HEK293 (cell line): ENCODE data around the gene RIPOR1.

ENCODE experiments used
- CTCF ChIP-seq: fragments of 450-650 bp; formaldehyde crosslinking; IDR thresholded peaks from 2 replicates; pipeline ENCODE4 v1.5.1; 2016; ENCODE audit warnings: missing biosample characterization, missing genetic modification characterization
- PRDM10 ChIP-seq: fragments of 450-650 bp; formaldehyde crosslinking; IDR thresholded peaks from 2 replicates; pipeline ENCODE4 v1.5.1; 2016; ENCODE audit warnings: missing biosample characterization, missing genetic modification characterization
- ZBTB8A ChIP-seq: fragments of 450-650 bp; formaldehyde crosslinking; IDR thresholded peaks from 2 replicates; pipeline ENCODE4 v1.5.1; 2016; ENCODE audit warnings: missing biosample characterization, missing genetic modification characterization
- ZNF830 ChIP-seq: fragments of 450-650 bp; IDR thresholded peaks from 2 replicates; pipeline ENCODE4 v1.5.0; 2018; ENCODE audit warnings: missing biosample characterization, missing genetic modification characterization, low read depth, mild to moderate bottlenecking, moderate library complexity
- ZNF843 ChIP-seq: fragments of 450-650 bp; formaldehyde crosslinking; IDR thresholded peaks from 2 replicates; pipeline ENCODE4 v1.5.1; 2016; ENCODE audit warnings: missing biosample characterization, missing genetic modification characterization

GRCh38 chr16:67594256-67594915, 65.8 kb downstream of the RIPOR1 start:
- no peak for TF ChIP-seq ZBTB8A (tag by site-specific recombination)
- no peak for TF ChIP-seq ZNF830
- TF ChIP-seq PRDM10 (tag by site-specific recombination) = no peak
- no peak for TF ChIP-seq CTCF (tag by site-specific recombination)
- TF ChIP-seq ZNF843 = no peak
